ENCODE data around the gene AOC1. TPM values are rescaled to one million over a fixed set of nuclear protein-coding genes. Genes with fewer than 3 reads are reported as not detected.

The AOC1 gene
- total RNA-seq, 1 experiment from 2014 or later: 0.17 TPM

GRCh38 chr7:150857276-150858055 lies 5.1 kb downstream of the AOC1 start:
- no peak for DNase-seq (ENCODE audit: low read depth)

- DNase-seq (ENCODE audit: low read depth): no peak
These were observed 6.2 kb downstream of the AOC1 start for GRCh38 chr7:150858236-150859197.

GRCh38 chr7:150860291-150860977 lies 8.1 kb downstream of the AOC1 start:
- DNase-seq (ENCODE audit: low read depth): no peak

- no peak for DNase-seq (ENCODE audit: low read depth)
These were observed 8.6 kb downstream of the AOC1 start for GRCh38 chr7:150860978-150861295.

- no peak for DNase-seq (ENCODE audit: low read depth)
These were observed 10.0 kb downstream of the AOC1 start for GRCh38 chr7:150862356-150862755.

GRCh38 chr7:150863946-150864345 lies 11.6 kb downstream of the AOC1 start:
- DNase-seq (ENCODE audit: low read depth): no peak

- no peak for DNase-seq (ENCODE audit: low read depth)
These were observed 14.7 kb downstream of the AOC1 start for GRCh38 chr7:150866932-150867564.

- DNase-seq (ENCODE audit: low read depth): no peak
These were observed 15.3 kb downstream of the AOC1 start for GRCh38 chr7:150867605-150868004.

GRCh38 chr7:150869467-150869866 lies 17.1 kb downstream of the AOC1 start:
- DNase-seq (ENCODE audit: low read depth): no peak

- DNase-seq (ENCODE audit: low read depth): no peak
These were observed 19.3 kb downstream of the AOC1 start for GRCh38 chr7:150871601-150872000.

- no peak for DNase-seq (ENCODE audit: low read depth)
These were observed 22.3 kb downstream of the AOC1 start for GRCh38 chr7:150874401-150875198.

GRCh38 chr7:150875791-150876190 lies 23.5 kb downstream of the AOC1 start:
- DNase-seq (ENCODE audit: low read depth): peak; percentile 15

GRCh38 chr7:150876817-150877526 lies 24.7 kb downstream of the AOC1 start:
- peak; percentile 77 for DNase-seq (ENCODE audit: low read depth)

GRCh38 chr7:150877536-150877935 lies 25.2 kb downstream of the AOC1 start:
- no peak for DNase-seq (ENCODE audit: low read depth)

- peak; percentile 30 for DNase-seq (ENCODE audit: low read depth)
These were observed 27.0 kb downstream of the AOC1 start for GRCh38 chr7:150879345-150879744.

- DNase-seq (ENCODE audit: low read depth): no peak
These were observed 28.9 kb downstream of the AOC1 start for GRCh38 chr7:150881189-150881588.

GRCh38 chr7:150890853-150891584 lies 38.7 kb downstream of the AOC1 start:
- DNase-seq (ENCODE audit: low read depth): no peak

- no peak for DNase-seq (ENCODE audit: low read depth)
These were observed 39.4 kb downstream of the AOC1 start for GRCh38 chr7:150891740-150892139.

- DNase-seq (ENCODE audit: low read depth): peak; percentile 12
These were observed 43.5 kb downstream of the AOC1 start for GRCh38 chr7:150895809-150896208.

Data from M059J (cell line).